Endometrial microvascular endothelial cells (primary cell): ENCODE data around the gene SLC26A8. TPM values are rescaled to one million over a fixed set of nuclear protein-coding genes. Genes with fewer than 3 reads are reported as not detected.

ENCODE experiments used
- in situ Hi-C: cut with HindIII; loops from 2 replicates; pipeline ENCODE4 v1.10.0; 2017; ENCODE audit warnings: low sequenced_read_pairs, low pct_unique_long_range_greater_than_20kb; ENCODE audit errors: inconsistent ontology term
- total RNA-seq: library from RNA; depleted of rRNA; stranded (reverse); fragments of >200 nt; gene quantifications from one replicate; pipeline ENCODE4 v1.2.3, GENCODE V29; 2015; ENCODE audit errors: inconsistent ontology term

Gene SLC26A8, protein sequence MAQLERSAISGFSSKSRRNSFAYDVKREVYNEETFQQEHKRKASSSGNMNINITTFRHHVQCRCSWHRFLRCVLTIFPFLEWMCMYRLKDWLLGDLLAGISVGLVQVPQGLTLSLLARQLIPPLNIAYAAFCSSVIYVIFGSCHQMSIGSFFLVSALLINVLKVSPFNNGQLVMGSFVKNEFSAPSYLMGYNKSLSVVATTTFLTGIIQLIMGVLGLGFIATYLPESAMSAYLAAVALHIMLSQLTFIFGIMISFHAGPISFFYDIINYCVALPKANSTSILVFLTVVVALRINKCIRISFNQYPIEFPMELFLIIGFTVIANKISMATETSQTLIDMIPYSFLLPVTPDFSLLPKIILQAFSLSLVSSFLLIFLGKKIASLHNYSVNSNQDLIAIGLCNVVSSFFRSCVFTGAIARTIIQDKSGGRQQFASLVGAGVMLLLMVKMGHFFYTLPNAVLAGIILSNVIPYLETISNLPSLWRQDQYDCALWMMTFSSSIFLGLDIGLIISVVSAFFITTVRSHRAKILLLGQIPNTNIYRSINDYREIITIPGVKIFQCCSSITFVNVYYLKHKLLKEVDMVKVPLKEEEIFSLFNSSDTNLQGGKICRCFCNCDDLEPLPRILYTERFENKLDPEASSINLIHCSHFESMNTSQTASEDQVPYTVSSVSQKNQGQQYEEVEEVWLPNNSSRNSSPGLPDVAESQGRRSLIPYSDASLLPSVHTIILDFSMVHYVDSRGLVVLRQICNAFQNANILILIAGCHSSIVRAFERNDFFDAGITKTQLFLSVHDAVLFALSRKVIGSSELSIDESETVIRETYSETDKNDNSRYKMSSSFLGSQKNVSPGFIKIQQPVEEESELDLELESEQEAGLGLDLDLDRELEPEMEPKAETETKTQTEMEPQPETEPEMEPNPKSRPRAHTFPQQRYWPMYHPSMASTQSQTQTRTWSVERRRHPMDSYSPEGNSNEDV
- not detected for total RNA-seq

DNA sequence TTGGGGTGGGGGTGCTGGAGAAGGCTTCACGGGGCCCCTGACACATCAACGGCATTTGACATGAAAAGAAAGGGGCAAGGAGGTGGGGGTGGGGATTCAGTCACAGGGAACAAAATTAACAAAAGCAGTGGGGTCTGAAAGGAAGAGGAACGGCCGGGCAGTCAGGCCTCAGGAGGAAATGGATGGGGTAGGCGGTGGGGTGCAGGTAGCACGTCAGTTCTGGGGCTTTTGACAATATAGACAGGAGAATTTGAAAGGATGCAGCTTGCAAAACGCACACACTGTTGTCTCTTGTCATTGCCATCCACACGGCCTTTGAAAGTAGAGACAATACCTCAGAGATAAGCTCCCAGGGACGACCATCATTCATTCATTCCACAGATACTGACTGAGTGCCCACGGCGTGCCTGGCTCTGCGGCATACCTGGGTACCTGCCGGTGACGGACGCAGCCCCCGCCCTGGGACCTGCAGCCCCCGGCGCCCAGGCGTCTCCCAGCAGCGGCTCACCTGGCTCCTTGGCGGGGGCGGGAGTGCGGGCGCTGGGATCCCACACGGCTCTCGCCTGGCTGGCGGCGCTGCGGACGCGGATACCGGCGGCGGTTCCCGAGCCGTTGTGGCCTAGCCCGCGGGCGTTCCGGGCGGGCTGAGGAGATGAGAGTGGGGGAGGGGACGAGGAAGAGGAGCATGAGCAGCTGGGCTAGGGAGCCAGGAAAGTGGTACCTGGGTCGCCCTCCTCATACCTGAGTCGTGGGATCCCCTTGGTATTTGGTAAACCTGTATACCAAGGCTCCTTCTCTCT is at the start of gene SLC26A8:
Gene SLC26A8, minus strand, starts transcription at position 646 of the 800 bp plus-strand sequence. CDS start 4,934 bp downstream, outside the sequence.
- in situ Hi-C loops: no loop called here

DNA sequence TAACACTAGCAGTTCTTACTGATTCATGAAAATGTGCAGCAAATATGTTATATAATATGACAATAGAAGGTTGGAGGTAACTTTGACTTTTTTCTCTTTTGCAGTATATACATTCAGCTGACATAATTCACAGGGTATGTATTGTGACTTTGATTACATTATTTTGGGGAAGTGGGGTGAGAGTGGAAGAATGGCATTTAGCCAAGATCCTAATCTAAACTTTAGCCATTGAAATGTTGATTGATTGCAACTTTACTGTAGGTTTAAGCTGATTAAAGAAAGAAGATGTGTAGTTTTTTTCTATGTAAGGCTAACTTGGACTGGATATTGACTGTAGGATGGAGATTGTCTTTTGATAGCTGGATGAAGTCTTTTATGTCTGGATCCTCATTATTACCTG is 49.1 kb upstream of the SLC26A8 start:
- in situ Hi-C loops: no loop called here

DNA sequence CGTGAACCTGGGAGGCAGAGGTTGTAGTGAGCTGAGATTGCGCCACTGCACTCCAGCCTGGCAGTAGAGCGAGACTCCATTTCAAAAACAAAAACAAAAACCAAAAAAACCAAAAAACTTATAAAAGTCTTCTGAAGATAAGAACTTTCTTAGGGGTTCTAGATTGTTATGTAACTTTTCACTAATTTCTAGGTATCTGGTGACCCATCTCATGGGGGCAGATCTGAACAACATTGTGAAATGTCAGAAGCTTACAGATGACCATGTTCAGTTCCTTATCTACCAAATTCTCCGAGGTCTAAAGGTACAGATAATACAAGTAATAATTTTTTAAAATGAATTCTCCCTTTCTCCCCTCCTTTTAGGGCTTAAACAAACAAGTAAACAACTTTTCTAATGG is 48.2 kb upstream of the SLC26A8 start:
- in situ Hi-C loops: no loop called here

DNA sequence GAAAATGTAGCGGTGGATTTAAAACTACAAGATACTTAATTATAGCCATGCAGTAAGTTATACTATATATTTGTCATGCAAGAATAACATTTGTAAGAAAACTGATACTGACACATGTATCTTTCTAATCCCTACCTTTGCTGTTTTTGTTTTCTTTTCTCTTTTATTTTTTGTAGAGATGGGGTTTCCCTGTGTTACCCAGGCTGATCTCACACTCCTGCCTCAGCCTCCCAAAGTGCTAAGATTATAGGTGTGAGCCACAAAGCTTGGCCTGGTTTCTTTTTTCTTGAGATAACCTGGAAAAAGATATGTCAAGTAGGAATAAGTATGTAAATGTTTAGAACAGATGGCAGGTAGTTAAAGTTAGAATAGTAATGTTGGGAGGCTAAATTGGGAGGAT is 47.3 kb upstream of the SLC26A8 start:
- in situ Hi-C loops: no loop called here

DNA sequence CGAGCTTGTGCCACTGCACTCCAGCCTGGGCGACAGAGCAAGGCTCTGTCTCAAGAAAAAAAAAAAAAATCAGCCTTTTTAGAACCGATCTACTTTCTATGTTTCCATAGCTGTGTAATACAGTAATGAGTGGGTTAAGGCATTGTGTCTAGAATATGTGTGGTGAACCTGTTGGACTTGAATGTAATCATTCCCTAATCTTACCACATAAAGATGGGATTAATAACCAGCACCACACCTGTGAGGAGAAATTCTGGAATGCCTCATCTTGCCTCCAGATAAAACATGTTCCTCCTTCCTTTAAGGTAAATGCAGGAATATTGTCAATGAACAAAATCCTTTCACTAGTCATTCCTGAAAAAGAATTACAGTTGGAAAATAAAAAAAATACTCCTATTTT is 46.8 kb upstream of the SLC26A8 start:
- in situ Hi-C loops: no loop called here

DNA sequence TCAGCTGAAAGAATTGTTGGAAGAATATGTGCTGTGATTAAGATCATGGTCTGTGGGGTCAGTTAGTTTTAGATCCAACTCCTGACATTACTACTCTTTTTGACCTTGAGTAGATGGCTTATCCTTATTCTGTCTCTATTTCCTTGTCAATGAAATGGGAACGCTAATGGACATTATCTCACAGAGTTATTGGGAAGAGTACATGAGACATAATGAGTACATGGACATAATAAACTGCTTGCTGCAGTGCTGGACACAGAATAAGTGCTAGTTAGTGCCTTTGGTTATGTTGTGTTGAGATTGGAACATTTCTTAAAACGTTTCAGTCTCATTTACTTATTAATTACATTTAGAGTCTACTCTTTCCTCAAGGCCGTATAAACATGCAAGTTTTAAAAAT is 45.8 kb upstream of the SLC26A8 start:
- in situ Hi-C loops: no loop called here

DNA sequence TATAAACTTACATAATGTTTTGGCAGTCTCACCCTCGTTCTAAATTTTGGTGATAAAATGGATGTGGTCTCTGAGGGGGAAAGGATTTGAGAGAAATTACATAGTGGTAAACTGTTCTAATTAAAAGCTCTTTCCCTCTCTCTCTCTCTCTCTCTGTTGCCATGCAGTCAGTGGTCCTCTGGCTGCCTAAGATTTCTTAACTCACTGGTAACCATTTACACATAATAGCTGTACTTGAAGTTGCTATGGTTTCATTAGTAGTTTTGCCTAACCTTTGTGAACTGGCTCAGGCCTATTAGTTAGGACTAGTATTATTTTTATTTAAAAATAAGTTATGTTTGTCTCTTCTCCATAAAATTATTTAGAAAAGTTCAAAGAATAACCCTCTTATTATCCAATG is 45.1 kb upstream of the SLC26A8 start:
- in situ Hi-C loops: no loop called here

DNA sequence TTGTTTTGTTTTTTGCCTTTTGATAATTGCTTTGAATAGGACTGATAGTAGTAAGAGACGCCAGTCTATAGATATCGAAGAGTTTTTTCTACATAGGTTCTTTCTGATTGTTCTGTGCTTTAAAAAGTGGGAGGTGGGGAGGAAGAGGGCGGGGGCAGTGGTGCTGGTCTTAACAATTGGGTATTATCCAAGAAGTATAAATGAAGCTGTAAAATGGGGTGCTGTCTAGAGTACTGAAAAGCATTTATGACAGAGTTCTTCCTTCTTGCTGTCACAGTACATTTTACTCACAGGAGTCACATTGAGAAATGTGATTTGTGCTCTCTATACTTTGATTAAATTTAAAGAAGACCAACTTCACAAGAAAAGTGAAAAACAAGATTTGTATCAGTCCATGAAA is 44.1 kb upstream of the SLC26A8 start:
- in situ Hi-C loops: no loop called here

DNA sequence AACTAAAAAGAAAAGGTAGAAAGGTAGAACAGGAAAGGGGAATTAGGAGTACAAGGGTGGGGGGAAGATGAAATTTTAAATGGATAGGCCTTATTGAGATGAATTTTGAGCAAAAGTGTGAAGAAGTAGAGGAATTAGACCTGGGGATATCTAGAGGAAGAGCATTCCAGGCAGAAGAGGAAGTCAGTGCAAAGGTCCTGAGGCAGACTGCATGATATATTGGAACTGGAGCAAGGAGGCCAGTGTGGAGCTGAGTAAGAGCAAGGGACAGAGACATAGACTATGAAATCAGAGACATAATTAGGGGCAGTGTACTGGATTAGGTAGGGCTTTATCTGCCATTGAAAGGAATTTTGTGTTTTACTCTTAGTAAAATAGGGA is 43.6 kb upstream of the SLC26A8 start:
- in situ Hi-C loops: no loop called here

DNA sequence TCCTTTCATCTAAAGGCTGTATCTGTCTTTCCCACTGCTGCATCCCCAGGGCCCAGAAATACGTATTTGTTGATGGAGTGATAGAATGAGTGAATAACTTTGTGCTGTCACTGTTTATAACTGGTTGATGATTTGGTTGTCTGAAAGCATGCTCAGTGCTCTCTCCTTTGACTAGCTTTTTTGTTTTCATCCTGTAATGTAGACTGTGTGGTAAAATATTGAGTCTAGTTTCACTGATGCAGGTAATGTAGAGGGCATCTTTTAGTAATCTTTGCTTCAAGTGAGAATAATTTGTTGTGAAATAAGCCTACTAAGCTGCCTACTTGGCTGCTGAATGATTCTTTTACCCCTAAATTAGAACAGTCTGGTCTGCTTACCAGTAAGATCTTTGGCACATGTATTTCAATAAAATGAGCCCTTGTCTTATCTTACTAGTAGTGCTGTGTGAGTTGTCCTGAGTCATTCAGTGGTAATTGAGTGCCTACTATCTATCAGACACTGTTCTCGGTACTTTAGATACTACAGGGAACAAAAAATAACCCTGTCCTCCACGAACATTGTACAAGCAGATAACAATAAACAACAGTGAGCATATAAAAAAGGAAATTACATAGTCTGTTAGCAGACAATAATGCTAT is 43.1 kb upstream of the SLC26A8 start:
- in situ Hi-C loops: no loop called here

DNA sequence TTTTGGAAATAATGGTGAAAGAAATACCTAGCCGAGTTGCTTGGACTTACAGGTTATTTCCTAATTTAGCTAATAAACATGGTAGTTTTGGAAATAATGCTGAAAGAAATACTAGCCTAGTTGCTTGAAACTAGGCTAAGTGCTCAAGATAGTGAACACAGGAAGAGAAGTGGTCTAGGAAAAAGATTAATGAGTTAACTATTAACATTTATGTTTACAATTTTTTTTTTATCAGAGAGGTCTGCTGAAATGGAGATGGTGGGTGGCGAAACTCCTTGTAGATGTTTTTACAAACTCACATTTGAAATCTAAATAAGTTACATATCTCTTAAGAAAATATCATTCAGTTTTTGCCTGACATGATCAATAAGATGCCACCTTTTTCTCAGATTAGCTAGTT is 42.4 kb upstream of the SLC26A8 start:
- in situ Hi-C loops: no loop called here

DNA sequence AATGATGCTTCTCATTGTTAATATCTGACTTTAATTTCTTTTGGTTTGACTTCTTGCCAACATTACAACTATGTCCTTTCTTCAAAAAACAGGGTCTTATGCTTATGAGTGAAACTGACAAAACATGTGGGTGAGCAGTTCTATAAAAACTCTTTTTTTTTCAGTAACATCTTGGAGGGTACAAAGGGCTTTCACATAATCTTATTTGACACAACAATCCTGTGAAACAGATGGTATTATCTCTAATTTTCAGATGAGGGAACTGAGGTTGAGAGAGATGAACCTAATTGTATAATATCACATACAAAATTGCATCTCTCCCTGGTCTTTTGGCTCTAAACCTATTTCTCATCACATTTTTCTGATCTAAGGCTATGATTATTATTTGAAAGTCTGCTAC is 41.5 kb upstream of the SLC26A8 start:
- in situ Hi-C loops: no loop called here

DNA sequence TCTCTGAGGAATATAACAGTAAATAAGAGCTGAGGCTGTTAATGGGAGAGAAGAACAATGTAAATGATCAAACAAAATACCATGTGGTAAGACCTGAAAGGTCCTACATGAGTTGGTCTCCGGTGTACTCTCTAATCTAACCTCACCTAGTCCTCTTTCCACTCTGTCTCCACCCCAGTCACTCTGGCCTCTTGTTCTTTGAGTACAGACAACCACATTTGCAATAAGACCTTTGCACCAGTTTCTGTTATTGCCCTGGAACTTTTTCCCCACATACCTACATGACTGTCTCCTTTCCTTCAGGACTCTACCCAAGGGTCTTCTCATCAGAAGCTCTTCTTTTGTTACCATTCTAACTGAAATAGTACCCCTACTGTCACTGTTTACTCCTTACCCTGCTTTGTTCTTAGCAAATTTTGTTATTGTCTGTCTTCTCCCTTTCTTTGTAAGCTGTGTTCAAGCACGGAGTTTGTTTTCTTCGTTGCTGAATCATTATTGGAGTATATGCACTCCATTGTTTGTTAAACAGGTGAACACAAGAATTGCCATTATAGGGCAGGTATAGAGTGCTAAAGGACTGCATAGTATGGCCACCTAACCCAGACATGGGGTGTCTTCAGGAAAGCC is 40.4 kb upstream of the SLC26A8 start:
- in situ Hi-C loops: no loop called here

DNA sequence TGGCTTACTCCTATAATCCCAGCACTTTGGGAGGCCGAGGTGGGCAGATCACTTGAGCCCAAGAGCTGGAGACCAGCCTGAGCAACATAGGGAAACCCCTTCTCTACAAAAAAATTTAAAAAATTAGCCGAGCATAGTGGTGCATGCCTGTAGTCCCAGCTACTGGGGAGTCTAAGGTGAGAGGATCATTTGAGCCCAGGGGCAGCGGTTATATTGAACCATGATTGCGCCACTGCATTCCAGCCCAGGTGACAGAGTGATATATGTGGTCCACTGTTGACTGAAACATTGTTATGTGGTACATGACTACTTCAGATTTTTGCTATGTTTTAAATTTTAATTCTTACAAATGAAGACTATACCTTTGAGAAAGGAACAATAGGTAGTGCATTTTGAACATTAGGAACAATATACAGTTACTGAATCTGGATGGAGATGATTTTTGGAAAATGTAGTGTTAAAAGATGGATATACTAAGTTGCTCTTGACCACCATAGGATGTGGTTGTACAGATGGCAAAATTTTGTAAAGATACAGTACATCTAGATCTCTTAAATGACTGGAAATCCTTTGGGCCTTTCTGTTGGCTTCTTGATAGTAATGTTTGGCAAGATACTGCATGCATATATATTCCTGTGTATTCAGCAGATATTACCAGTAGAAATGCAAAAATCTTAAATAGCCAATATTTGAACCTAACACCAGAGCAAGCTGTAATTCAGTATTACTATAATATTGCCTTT is 39.0 kb upstream of the SLC26A8 start:
- in situ Hi-C loops: no loop called here

DNA sequence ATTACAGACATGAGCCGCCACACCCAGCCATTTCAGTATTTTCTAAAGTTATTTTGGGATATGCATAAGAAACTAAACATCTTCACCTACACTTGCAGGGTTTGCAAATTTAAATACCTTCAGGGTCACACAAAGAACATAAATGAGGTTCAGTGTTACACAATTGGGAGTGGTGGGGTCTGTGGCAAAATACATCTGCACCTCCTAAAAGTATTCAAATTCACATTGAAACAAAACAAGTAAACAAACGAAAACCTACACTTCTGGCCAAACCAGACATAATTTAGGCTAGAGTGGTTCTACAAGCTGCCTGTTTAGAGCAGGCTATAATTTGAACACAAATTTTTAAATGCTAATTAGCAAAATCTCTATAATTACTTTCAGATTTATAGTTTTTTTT is 37.8 kb upstream of the SLC26A8 start:
- in situ Hi-C loops: no loop called here

DNA sequence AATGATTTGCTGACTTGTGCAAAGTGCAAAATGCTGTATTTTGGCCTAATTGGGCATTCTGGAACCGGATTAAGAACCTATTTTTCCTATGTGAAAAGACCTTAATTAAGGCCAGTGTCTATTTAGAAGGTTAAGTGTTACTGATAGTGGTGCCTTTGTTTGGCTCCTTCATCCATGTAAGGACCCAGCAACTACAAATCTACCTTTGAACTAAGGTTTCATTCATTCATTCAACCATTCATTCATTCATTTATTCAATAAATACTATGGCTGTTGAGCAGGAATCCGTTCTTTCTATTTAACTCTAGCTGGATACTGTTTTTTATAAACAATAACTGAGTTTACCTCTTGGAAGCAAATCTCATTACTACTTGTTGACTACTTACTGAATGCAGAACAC is 36.8 kb upstream of the SLC26A8 start:
- in situ Hi-C loops: no loop called here

DNA sequence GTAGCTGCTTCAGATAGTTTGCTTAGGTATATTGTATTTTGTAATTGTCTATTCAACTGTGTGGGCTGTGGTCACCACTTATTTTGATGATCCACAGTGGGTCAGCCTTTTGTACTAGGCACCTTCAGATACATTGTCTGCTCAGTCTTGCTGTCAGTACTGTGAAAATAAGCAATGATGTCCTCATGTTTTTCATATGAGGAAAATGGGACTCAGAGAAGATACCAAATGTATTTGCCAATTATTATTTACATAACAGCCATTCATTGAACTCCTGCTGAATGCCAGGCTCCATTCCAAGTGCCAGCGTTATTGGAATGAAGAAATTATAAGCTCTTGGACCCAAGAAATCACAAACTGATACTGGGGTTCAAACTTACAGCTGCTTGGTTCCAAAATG is 31.7 kb upstream of the SLC26A8 start:
- in situ Hi-C loops: no loop called here

DNA sequence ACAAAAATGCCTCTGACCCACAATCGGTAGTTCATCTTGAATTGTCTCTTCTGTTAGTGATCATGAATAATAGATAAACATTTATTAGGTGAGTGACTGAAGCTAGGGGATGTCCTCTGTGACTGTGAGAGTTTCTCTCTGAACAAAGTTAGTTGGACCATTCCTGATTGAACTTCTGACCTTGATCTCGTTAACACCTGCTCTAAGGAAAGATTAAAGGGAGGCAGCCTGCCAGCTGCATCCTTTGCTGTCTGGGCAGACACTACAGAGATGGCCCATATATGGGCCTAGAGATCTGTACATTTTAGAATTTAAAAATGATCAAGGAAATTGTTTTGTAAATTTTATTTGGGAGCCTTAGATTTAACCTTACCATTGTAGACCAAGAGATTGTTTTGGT is 30.5 kb upstream of the SLC26A8 start:
- in situ Hi-C loops: no loop called here
